GM10266 (cell line): ENCODE results near the gene PACS1.

ENCODE experiments used
- DNase-seq: peaks from one replicate; pipeline ENCODE4 v3.0.0; 2012; ENCODE audit errors: extremely low spot score
- TF ChIP-seq, protein P1 (sequence below): IDR thresholded peaks from 2 replicates; pipeline ENCODE4 v1.5.1; 2012; ENCODE audit warnings: mild to moderate bottlenecking, low read depth; ENCODE audit not compliant: control insufficient read depth, insufficient read depth; ENCODE audit errors: missing control alignments

Gene PACS1

DNA sequence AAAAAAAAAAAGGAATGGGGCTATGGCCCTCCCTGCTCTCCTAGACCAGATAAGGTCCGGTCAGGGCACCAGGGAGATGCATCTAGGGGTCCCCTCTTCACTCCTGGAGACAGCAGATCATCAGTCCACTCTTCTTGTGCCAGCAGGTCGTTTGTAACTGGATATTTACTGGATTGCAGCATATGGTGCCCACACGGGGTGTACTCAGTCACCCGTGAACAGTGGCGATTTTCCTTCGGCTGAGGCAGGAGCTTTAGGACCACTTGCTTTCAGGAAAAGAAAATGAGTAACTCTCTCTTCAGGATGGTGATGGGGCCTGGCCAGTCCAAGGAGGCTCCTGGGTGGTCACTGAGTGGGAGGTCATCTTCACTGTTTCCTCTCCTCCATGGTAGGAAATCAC, 160.1 kb downstream of the PACS1 start:
- DNase-seq, result no peak
- TF ChIP-seq, protein P1, sequence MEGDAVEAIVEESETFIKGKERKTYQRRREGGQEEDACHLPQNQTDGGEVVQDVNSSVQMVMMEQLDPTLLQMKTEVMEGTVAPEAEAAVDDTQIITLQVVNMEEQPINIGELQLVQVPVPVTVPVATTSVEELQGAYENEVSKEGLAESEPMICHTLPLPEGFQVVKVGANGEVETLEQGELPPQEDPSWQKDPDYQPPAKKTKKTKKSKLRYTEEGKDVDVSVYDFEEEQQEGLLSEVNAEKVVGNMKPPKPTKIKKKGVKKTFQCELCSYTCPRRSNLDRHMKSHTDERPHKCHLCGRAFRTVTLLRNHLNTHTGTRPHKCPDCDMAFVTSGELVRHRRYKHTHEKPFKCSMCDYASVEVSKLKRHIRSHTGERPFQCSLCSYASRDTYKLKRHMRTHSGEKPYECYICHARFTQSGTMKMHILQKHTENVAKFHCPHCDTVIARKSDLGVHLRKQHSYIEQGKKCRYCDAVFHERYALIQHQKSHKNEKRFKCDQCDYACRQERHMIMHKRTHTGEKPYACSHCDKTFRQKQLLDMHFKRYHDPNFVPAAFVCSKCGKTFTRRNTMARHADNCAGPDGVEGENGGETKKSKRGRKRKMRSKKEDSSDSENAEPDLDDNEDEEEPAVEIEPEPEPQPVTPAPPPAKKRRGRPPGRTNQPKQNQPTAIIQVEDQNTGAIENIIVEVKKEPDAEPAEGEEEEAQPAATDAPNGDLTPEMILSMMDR, result no peak

DNA sequence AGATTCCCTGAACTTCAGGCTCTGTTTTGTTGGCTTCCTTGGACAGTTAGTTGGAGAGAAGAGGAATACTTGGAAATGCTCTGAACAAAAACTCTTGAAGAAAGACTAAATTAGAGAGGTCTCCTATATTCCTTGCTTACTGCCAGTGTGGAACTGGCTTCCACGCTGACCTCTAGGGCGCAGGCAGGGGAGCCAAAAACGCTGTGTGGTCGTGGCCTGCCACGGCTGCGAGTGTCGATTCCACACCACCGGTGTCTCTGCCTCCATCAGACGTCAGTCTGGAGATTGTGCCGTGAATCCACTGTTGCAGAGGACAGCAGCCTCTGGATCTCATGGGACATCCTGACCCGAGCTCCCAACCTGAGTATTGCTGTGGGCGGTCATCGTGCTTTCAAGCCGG, 160.9 kb downstream of the PACS1 start:
- no peak for DNase-seq
- TF ChIP-seq, protein P1, result no peak

DNA sequence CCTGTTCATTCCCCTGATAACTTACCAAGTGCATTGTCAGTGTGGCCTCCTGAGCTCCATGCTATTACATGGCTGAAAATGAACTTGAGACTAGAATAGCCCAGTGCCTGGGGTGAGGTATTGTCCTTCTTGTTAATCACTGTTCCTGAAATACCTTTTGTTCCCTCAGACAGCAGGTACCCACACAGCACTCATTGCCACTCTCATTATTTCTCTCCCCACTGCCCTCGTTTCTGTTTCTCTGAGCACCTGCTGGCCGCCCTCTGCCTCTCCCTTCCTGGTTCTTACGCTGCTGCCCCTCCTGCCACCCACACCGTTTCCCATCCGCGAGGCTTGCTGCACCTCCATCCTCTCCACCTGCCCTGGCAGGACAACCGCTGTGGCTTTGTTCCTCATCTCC, 161.5 kb downstream of the PACS1 start:
- DNase-seq, result no peak
- TF ChIP-seq, protein P1, result no peak

DNA sequence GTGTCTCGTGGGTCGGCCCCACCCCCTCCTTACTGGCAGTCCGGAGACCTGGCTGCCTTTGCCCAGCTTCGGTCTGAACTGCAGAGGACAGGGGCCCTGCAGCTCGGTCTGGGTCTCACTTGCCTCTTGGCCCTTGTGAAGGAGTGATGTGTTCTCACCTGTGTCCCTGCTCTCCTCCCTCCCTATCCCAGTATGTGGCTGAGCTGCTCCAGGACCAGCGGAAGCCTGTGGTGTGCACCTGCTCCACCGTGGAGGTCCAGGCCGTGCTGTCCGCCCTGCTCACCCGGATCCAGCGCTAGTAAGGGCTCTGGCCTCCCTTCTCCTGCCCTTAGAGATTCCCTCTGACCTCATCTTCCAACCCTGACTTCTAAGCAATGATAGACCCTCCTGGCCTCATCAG, 162.7 kb downstream of the PACS1 start:
- TF ChIP-seq, protein P1, result no peak
- no peak for DNase-seq

DNA sequence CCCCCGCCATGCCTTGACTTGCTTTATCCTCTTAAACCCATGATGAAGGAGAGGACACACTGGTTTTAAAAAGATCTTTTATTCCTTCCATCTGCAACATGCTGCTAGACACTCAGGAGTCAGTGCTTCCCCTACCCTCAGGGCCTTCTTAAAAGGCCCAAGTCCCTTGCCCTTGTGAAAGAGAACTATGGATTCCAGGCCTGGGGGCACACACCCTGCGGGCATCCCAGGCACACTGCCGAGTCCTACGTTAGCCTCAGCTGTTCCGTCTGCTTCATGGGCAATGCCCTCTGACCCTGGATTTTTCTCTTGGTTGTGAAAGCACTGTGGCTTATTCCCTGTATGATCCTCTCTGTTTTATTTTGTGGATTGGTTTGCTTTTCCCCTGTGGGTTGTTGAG, 163.2 kb downstream of the PACS1 start:
- no peak for DNase-seq
- TF ChIP-seq, protein P1, result no peak

DNA sequence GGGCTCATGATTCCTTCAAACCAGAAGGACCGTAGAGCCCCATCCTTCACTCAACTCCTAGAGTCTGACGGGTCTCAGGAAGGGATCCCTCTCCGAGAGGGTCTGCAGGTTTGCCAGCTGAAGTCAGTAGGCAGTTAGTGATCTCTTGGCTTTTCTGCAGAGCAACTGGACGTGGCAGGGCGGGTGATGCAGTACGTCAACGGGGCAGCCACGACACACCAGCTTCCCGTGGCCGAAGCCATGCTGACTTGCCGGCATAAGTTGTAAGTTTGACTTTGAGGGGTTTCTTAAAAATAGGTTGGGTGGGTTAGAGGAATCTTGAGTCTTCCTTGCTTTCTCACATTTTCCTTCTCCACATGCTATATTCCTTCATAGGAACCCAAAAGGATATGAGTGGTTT, 165.1 kb downstream of the PACS1 start:
- no peak for DNase-seq
- TF ChIP-seq, protein P1, result no peak

DNA sequence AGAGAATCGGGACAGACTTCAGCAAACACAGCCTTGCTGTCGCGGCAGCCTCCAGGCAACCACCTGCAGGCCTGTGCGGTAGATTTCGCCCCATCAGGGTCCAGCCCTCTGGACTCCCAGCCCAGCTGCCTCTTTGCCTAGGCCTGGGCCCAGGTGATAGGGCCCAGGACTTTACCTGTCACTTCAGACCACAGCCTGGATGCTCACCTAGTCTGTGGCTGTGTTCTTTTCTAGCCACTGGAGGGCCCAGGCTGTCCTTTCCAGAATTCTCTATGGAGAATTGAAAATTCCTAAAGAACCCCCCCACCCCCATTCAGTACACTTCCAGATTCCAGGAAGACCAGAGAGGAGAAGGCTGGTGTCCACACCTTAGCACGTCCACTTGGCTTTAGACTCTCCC, 167.8 kb downstream of the PACS1 start:
- TF ChIP-seq, protein P1, result no peak
- no peak for DNase-seq
